ENCODE measurements around the gene PCBP3. TPM values are rescaled to one million over a fixed set of nuclear protein-coding genes. Genes with fewer than 3 reads are reported as not detected.

PCBP3 gene
- total RNA-seq, 1 donor from 2014 or later: not detected

DNA sequence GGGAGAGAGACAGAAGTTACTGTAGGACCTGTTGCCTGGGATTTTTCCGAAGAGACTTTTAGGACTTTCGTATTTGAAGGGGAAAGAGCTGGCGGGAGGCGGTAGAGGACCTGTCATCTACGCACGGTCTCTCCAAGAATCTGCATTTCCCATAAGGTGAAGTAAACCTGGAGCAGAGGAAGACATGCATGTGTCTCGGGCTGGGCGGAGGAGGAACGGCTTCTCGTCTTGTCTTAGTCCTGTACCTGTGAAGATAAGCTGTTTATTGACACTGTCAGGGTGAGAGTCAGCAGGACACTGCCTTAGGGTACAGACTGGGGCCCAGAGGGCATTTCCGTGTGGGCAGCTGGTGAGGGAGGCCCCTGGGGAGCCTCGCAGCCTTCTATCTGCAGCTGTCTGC is 214.7 kb downstream of the PCBP3 start:
- intact Hi-C loops (cut with micrococcal nuclease): no loop called here
- Mint-ChIP-seq H3K9me3 (no peaks in the 10 kb centered on the region), H3K36me3 (ENCODE audit: low read depth) (no peaks in the 10 kb centered on the region), H3K27ac (no peak overlapping the region), H3K27me3 (peaks cover 3% of the 10 kb centered on the region), H3K4me3 (no peak overlapping the region), H3K4me1 (peaks cover 5% of the 10 kb centered on the region)
- TF ChIP-seq, protein P1, sequence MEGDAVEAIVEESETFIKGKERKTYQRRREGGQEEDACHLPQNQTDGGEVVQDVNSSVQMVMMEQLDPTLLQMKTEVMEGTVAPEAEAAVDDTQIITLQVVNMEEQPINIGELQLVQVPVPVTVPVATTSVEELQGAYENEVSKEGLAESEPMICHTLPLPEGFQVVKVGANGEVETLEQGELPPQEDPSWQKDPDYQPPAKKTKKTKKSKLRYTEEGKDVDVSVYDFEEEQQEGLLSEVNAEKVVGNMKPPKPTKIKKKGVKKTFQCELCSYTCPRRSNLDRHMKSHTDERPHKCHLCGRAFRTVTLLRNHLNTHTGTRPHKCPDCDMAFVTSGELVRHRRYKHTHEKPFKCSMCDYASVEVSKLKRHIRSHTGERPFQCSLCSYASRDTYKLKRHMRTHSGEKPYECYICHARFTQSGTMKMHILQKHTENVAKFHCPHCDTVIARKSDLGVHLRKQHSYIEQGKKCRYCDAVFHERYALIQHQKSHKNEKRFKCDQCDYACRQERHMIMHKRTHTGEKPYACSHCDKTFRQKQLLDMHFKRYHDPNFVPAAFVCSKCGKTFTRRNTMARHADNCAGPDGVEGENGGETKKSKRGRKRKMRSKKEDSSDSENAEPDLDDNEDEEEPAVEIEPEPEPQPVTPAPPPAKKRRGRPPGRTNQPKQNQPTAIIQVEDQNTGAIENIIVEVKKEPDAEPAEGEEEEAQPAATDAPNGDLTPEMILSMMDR (IDR thresholded peaks at IDR 0.05): no peak
- ATAC-seq (ENCODE audit: low read depth): no peak
- DNase-seq: no peak
- ChIA-PET CTCF (no interaction called here), POLR2A (no interaction called here)

DNA sequence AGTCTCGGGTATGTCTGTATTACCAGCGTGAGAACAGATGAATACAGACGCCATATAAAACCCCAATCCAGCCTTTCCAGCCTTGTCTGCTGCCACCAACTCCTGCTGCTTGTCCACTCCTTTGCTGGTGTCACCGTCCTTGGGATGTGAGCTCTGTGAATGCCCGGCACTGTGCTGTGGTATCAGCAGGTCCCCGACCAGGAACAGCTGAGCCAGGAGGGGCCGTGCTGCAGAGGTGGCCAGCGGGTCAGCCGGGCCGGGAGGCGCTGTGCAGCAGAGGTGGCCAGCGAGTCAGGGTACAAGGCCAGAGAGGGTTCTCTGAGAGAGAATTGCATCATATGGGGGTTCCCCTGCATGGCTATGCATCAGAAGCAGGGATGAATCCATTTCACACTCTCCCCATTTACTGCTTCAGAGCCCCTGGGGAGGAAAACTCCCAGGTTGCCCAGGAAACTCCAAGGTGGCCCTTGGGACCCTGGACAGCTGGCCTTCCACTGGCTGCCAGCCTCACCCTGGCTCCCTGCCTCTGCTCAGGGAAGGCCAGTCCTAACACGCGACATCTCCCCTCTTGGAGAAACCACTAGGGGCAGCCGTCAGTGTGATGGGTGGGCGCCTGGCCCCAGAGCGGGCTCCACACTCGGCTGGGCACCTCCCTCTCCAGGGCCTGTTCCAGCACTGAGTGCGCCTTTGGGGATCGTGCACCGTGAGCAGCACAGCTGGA is 215.7 kb downstream of the PCBP3 start:
- Mint-ChIP-seq H3K4me3 (no peak overlapping the region), H3K27ac (no peak overlapping the region), H3K4me1 (peaks cover 5% of the 10 kb centered on the region), H3K9me3 (no peaks in the 10 kb centered on the region), H3K36me3 (ENCODE audit: low read depth) (no peaks in the 10 kb centered on the region), H3K27me3 (peaks cover 3% of the 10 kb centered on the region)
- TF ChIP-seq, protein P1 (IDR thresholded peaks at IDR 0.05): no peak
- CTCF ChIA-PET: no interaction called here
- intact Hi-C loops (cut with micrococcal nuclease): no loop called here
- ATAC-seq (ENCODE audit: low read depth) (no peak), DNase-seq (no peak)
- POLR2A ChIA-PET: no interaction called here

DNA sequence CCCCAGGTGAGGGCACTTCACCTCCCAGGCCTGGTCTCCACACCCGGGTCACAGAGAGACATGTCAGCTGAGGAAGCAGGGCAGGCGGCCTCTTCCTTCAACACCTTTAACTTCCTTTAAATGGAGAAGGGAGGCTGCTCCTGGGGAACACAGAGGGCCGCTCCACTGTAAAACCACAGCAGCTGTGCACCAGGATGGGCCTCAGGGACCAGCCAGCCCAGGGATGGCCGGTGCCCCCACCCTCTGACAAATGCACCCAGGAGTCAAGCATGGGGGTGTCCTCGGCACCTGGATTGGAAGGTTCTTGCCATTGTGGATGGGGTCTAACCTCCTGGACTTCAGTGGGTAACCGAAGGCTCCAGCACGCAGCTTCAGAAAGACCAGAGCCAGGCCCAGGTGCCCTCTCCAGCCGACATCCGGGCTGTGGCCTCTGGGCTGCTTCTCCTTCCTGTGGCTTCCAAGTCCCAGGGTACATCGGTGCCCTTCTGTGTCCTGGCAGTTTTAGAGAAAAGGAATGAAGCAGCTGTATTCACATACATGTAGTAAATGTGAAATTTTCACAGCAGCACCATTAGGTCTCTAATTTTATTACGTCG is 216.3 kb downstream of the PCBP3 start:
- no peak overlapping the region for H3K27ac Mint-ChIP-seq
- CTCF ChIA-PET: no interaction called here
- H3K36me3 Mint-ChIP-seq (ENCODE audit: low read depth): no peaks in the 10 kb centered on the region
- no peaks in the 10 kb centered on the region for H3K9me3 Mint-ChIP-seq
- H3K4me3 Mint-ChIP-seq: no peak overlapping the region
- intact Hi-C loops (cut with micrococcal nuclease): no loop called here
- H3K27me3 Mint-ChIP-seq: no peaks in the 10 kb centered on the region
- peaks cover 5% of the 10 kb centered on the region for H3K4me1 Mint-ChIP-seq
- TF ChIP-seq, protein P1 (IDR thresholded peaks at IDR 0.05): no peak
- POLR2A ChIA-PET: no interaction called here
- DNase-seq (no peak), ATAC-seq (ENCODE audit: low read depth) (no peak)

DNA sequence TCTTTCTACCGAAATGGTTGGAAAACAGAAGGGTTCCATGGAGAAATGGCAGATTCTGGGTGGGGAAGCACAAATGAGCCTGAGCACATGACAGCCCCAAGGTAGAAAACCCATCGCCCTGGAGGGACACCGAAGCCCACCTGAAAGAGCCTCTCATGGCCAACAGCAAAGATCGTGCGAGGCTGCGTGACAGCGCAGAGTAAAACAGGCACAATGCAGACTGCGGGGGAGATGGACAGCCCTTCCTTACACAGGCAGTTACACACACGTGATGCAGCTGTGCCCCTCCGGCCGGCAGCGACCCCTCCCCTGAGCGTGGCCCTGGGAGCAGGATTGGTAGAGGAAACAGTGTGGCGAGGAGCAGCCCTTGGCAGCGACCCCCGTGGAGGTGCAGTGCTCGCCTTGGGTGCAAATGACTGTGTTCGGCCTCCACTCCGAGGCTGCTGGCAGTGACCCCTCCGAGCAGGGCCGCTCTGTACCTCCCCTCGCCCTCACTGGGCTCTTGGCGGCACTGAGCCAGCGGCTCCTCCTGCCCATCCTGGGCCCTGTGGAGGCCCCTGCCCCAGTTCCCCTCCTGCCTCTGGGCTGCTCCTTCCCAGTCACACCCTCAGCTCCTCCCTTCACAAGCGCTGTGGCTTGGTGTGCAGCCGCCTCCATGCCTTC is 217.1 kb downstream of the PCBP3 start:
- ChIA-PET POLR2A (no interaction called here), CTCF (no interaction called here)
- TF ChIP-seq, protein P1 (IDR thresholded peaks at IDR 0.05): no peak
- intact Hi-C loops (cut with micrococcal nuclease): no loop called here
- Mint-ChIP-seq H3K36me3 (ENCODE audit: low read depth) (no peaks in the 10 kb centered on the region), H3K27me3 (no peaks in the 10 kb centered on the region), H3K4me1 (peaks cover 5% of the 10 kb centered on the region), H3K27ac (no peak overlapping the region), H3K9me3 (no peaks in the 10 kb centered on the region), H3K4me3 (no peak overlapping the region)
- ATAC-seq (ENCODE audit: low read depth) (no peak), DNase-seq (no peak)

DNA sequence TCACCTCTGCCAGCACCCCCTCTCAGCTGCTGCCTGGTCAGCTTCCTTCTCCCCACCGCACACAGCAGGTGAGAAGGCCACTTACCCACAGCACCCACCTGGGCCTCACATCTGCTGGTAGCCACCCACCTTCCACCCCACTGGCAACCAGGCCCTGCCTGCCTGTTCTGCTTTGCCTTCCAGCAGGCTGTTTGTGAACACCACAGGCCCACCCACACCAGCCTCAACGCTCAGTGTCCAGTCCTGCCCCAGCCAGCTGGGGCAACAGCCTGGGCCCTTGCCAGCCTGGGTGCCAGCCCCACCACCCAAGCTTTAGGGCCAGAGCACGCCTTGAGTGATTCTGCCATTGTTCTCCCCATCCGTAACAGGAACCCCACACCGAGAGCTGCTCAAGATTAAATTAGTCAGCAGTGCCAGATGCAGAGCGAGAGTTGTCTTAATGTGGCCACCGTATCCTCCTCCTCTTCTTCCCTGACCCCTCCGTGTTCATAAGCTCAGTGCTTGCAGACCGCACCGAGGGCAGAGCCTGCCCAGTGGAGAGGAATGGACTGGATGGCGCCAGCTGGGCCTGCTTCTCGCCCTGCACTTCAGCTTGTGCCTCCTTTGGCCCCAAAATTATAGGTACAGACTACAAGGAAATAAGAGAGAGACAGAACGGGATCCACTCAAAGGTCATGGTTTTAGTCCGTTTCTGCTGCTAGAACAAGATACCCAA is 217.8 kb downstream of the PCBP3 start:
- Mint-ChIP-seq H3K36me3 (ENCODE audit: low read depth) (no peaks in the 10 kb centered on the region), H3K27me3 (no peaks in the 10 kb centered on the region), H3K27ac (no peak overlapping the region), H3K4me3 (no peak overlapping the region), H3K9me3 (no peaks in the 10 kb centered on the region), H3K4me1 (peaks cover 5% of the 10 kb centered on the region)
- ATAC-seq (ENCODE audit: low read depth): no peak
- DNase-seq: no peak
- TF ChIP-seq, protein P1 (IDR thresholded peaks at IDR 0.05): no peak
- intact Hi-C loops (cut with micrococcal nuclease): no loop called here
- POLR2A ChIA-PET: no interaction called here
- CTCF ChIA-PET: no interaction called here
